GM12878 (cell line): ENCODE results near the gene ZNF768. TPM values are rescaled to one million over a fixed set of nuclear protein-coding genes. Genes with fewer than 3 reads are reported as not detected.

Experiments
- ATF3 ChIP-seq: IDR thresholded peaks from 2 replicates; pipeline ENCODE4 v1.6.1; 2011; ENCODE audit warnings: low read depth, mild to moderate bottlenecking, low read length, moderate library complexity, borderline replicate concordance; ENCODE audit errors: extremely low read depth
- HDAC6 ChIP-seq: fragments of 200-600 bp; sonication (generic); IDR thresholded peaks from one replicate; pipeline ENCODE4 v1.8.0; 2017; ENCODE audit warnings: antibody characterized with exemption; ENCODE audit not compliant: unreplicated experiment
- NFIC ChIP-seq: IDR thresholded peaks from 2 replicates; pipeline ENCODE4 v1.6.1; 2012; ENCODE audit warnings: low read depth, mild to moderate bottlenecking, inconsistent platforms, low read length, moderate library complexity
- SMAD1 ChIP-seq: fragments of 450-650 bp; IDR thresholded peaks from 2 replicates; pipeline ENCODE4 v1.6.1; 2018; ENCODE audit warnings: mild to moderate bottlenecking, low read depth; ENCODE audit not compliant: partially characterized antibody
- USF2 ChIP-seq: IDR thresholded peaks from 2 replicates; pipeline ENCODE4 v1.6.1; 2011; ENCODE audit warnings: low read depth, low read length, improper control_type of control experiment, borderline replicate concordance
- polyA plus RNA-seq, 11 experiments: library from polyadenylated mRNA; depleted of rRNA in 4 of 11; unstranded in 6 of 11; stranded (reverse) in 5 of 11; fragments of >200 nt; fragmentation: Nextera tagmentation in 4 of 11; fragmentation: Illumina TruSeq in 1 of 11; extraction: Ambion mirVana in 4 of 11; extraction: Trizol in 1 of 11; gene quantifications; 1 replicate in 1 of 11; 2 replicates in 10 of 11; pipeline versions ENCODE4 v1.2.1 to v1.2.3, GENCODE V29; 2011 to 2016; ENCODE audit warnings: inconsistent platforms in 2 of 11, missing spikeins in 2 of 11, low read depth in 1 of 11
- total RNA-seq, 4 experiments: library from RNA; depleted of rRNA in 3 of 4; stranded (reverse); fragments of >200 nt in 3 of 4; fragmentation: Illumina TruSeq in 1 of 4; extraction: Trizol in 1 of 4; gene quantifications; 2 replicates each; pipeline versions ENCODE4 v1.2.1 to v1.2.3, GENCODE V29; 2013 to 2021
- TF ChIP-seq, protein P1 (sequence below): fragments of 150-350 bp; IDR thresholded peaks from 2 replicates; pipeline ENCODE4 v1.6.1; 2016; ENCODE audit warnings: low read depth, low read length
- TF ChIP-seq, protein P2 (sequence below): fragments of 450-650 bp; IDR thresholded peaks from 2 replicates; pipeline ENCODE4 v1.6.1; 2017; ENCODE audit warnings: mild to moderate bottlenecking, moderate library complexity
- TF ChIP-seq, protein P3 (sequence below): IDR thresholded peaks from 2 replicates; pipeline ENCODE4 v1.6.1; 2012; ENCODE audit warnings: improper control_type of control experiment, low read depth, low read length; ENCODE audit not compliant: insufficient replicate concordance
- TF ChIP-seq, protein P4 (sequence below): IDR thresholded peaks from 2 replicates; pipeline ENCODE4 v1.6.1; 2012; ENCODE audit warnings: low read depth, low read length, improper control_type of control experiment

Gene ZNF768
- total and polyA plus RNA-seq, 10 of the 15 experiments (the other 5 are each of a cell fraction or from before 2014, with no cell fraction given), result 0.05 to 23.1 (median 9.1) TPM

GRCh38 chr16:30526823-30527634 is 663 bp upstream of the ZNF768 start (continued):
- TF ChIP-seq SMAD1 (no peak), HDAC6 (no peak), USF2 (peak; percentile 7; the same call in 1 of the 2 replicates), ATF3 (no peak), NFIC (no peak)
- TF ChIP-seq, protein P1, sequence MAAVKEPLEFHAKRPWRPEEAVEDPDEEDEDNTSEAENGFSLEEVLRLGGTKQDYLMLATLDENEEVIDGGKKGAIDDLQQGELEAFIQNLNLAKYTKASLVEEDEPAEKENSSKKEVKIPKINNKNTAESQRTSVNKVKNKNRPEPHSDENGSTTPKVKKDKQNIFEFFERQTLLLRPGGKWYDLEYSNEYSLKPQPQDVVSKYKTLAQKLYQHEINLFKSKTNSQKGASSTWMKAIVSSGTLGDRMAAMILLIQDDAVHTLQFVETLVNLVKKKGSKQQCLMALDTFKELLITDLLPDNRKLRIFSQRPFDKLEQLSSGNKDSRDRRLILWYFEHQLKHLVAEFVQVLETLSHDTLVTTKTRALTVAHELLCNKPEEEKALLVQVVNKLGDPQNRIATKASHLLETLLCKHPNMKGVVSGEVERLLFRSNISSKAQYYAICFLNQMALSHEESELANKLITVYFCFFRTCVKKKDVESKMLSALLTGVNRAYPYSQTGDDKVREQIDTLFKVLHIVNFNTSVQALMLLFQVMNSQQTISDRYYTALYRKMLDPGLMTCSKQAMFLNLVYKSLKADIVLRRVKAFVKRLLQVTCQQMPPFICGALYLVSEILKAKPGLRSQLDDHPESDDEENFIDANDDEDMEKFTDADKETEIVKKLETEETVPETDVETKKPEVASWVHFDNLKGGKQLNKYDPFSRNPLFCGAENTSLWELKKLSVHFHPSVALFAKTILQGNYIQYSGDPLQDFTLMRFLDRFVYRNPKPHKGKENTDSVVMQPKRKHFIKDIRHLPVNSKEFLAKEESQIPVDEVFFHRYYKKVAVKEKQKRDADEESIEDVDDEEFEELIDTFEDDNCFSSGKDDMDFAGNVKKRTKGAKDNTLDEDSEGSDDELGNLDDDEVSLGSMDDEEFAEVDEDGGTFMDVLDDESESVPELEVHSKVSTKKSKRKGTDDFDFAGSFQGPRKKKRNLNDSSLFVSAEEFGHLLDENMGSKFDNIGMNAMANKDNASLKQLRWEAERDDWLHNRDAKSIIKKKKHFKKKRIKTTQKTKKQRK, result no peak
- TF ChIP-seq, protein P2, sequence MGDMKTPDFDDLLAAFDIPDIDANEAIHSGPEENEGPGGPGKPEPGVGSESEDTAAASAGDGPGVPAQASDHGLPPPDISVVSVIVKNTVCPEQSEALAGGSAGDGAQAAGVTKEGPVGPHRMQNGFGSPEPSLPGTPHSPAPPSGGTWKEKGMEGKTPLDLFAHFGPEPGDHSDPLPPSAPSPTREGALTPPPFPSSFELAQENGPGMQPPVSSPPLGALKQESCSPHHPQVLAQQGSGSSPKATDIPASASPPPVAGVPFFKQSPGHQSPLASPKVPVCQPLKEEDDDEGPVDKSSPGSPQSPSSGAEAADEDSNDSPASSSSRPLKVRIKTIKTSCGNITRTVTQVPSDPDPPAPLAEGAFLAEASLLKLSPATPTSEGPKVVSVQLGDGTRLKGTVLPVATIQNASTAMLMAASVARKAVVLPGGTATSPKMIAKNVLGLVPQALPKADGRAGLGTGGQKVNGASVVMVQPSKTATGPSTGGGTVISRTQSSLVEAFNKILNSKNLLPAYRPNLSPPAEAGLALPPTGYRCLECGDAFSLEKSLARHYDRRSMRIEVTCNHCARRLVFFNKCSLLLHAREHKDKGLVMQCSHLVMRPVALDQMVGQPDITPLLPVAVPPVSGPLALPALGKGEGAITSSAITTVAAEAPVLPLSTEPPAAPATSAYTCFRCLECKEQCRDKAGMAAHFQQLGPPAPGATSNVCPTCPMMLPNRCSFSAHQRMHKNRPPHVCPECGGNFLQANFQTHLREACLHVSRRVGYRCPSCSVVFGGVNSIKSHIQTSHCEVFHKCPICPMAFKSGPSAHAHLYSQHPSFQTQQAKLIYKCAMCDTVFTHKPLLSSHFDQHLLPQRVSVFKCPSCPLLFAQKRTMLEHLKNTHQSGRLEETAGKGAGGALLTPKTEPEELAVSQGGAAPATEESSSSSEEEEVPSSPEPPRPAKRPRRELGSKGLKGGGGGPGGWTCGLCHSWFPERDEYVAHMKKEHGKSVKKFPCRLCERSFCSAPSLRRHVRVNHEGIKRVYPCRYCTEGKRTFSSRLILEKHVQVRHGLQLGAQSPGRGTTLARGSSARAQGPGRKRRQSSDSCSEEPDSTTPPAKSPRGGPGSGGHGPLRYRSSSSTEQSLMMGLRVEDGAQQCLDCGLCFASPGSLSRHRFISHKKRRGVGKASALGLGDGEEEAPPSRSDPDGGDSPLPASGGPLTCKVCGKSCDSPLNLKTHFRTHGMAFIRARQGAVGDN, result 0 out of 2 replicates have a peak, but pooled peaks have one; percentile 33
- TF ChIP-seq, protein P3, sequence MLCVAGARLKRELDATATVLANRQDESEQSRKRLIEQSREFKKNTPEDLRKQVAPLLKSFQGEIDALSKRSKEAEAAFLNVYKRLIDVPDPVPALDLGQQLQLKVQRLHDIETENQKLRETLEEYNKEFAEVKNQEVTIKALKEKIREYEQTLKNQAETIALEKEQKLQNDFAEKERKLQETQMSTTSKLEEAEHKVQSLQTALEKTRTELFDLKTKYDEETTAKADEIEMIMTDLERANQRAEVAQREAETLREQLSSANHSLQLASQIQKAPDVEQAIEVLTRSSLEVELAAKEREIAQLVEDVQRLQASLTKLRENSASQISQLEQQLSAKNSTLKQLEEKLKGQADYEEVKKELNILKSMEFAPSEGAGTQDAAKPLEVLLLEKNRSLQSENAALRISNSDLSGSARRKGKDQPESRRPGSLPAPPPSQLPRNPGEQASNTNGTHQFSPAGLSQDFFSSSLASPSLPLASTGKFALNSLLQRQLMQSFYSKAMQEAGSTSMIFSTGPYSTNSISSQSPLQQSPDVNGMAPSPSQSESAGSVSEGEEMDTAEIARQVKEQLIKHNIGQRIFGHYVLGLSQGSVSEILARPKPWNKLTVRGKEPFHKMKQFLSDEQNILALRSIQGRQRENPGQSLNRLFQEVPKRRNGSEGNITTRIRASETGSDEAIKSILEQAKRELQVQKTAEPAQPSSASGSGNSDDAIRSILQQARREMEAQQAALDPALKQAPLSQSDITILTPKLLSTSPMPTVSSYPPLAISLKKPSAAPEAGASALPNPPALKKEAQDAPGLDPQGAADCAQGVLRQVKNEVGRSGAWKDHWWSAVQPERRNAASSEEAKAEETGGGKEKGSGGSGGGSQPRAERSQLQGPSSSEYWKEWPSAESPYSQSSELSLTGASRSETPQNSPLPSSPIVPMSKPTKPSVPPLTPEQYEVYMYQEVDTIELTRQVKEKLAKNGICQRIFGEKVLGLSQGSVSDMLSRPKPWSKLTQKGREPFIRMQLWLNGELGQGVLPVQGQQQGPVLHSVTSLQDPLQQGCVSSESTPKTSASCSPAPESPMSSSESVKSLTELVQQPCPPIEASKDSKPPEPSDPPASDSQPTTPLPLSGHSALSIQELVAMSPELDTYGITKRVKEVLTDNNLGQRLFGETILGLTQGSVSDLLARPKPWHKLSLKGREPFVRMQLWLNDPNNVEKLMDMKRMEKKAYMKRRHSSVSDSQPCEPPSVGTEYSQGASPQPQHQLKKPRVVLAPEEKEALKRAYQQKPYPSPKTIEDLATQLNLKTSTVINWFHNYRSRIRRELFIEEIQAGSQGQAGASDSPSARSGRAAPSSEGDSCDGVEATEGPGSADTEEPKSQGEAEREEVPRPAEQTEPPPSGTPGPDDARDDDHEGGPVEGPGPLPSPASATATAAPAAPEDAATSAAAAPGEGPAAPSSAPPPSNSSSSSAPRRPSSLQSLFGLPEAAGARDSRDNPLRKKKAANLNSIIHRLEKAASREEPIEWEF, result no peak
- TF ChIP-seq, protein P4, sequence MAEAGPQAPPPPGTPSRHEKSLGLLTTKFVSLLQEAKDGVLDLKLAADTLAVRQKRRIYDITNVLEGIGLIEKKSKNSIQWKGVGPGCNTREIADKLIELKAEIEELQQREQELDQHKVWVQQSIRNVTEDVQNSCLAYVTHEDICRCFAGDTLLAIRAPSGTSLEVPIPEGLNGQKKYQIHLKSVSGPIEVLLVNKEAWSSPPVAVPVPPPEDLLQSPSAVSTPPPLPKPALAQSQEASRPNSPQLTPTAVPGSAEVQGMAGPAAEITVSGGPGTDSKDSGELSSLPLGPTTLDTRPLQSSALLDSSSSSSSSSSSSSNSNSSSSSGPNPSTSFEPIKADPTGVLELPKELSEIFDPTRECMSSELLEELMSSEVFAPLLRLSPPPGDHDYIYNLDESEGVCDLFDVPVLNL, result no peak
